ENCODE data around the gene PRDM4.

Gene PRDM4

GRCh38 chr12:107760809-107761501, at the start of gene PRDM4:
Gene PRDM4, minus strand, starts transcription at chr12:107761137. Its CDS starts 622 bp downstream, at chr12:107760515.
- DNase-seq: peak; percentile 85

- no peak for DNase-seq
Measured at GRCh38 chr12:107807471-107808150, 46.7 kb upstream of the PRDM4 start.

- DNase-seq: no peak
Measured at GRCh38 chr12:107805488-107806180, 44.7 kb upstream of the PRDM4 start.

- no peak for DNase-seq
Measured at GRCh38 chr12:107803092-107803491, 42.2 kb upstream of the PRDM4 start.

- no peak for DNase-seq
Measured at GRCh38 chr12:107801150-107801549, 40.2 kb upstream of the PRDM4 start.

- DNase-seq: no peak
Measured at GRCh38 chr12:107798580-107798979, 37.6 kb upstream of the PRDM4 start.

- DNase-seq: no peak
Measured at GRCh38 chr12:107794451-107794850, 33.5 kb upstream of the PRDM4 start.

GRCh38 chr12:107791465-107792089, 30.6 kb upstream of the PRDM4 start:
- DNase-seq: no peak

- no peak for DNase-seq
Measured at GRCh38 chr12:107788690-107789458, 27.9 kb upstream of the PRDM4 start.

GRCh38 chr12:107788281-107788680, 27.3 kb upstream of the PRDM4 start:
- DNase-seq: no peak

- DNase-seq: no peak
Measured at GRCh38 chr12:107783406-107784376, 22.8 kb upstream of the PRDM4 start.

GRCh38 chr12:107782067-107782466, 21.1 kb upstream of the PRDM4 start:
- DNase-seq: no peak

- no peak for DNase-seq
Measured at GRCh38 chr12:107780298-107780697, 19.4 kb upstream of the PRDM4 start.

- DNase-seq: no peak
Measured at GRCh38 chr12:107779077-107779831, 18.3 kb upstream of the PRDM4 start.

GRCh38 chr12:107778383-107779025, 17.6 kb upstream of the PRDM4 start:
- DNase-seq: no peak

- DNase-seq: no peak
Measured at GRCh38 chr12:107776171-107776570, 15.2 kb upstream of the PRDM4 start.

- no peak for DNase-seq
Measured at GRCh38 chr12:107775093-107775721, 14.3 kb upstream of the PRDM4 start.

GRCh38 chr12:107774349-107775029, 13.6 kb upstream of the PRDM4 start, which contains the start of gene ASCL4:
Gene ASCL4, plus strand, starts transcription at chr12:107774704. Its CDS starts 515 bp downstream, at chr12:107775219.
- DNase-seq: no peak

GRCh38 chr12:107767466-107767865, 6.5 kb upstream of the PRDM4 start:
- no peak for DNase-seq

All from activated gamma-delta T cell treated with Interleukin-2 at 50 U/mL for 16 hours (primary cell).